GM19099 (cell line): Measurements from ENCODE around the gene TMEM273.

Source experiments
- POLR2A ChIP-seq: IDR thresholded peaks from 3 replicates; pipeline ENCODE4 v1.6.1; 2011; ENCODE audit warnings: low read depth; ENCODE audit not compliant: insufficient read length; ENCODE audit errors: extremely low read depth

The TMEM273 gene

DNA sequence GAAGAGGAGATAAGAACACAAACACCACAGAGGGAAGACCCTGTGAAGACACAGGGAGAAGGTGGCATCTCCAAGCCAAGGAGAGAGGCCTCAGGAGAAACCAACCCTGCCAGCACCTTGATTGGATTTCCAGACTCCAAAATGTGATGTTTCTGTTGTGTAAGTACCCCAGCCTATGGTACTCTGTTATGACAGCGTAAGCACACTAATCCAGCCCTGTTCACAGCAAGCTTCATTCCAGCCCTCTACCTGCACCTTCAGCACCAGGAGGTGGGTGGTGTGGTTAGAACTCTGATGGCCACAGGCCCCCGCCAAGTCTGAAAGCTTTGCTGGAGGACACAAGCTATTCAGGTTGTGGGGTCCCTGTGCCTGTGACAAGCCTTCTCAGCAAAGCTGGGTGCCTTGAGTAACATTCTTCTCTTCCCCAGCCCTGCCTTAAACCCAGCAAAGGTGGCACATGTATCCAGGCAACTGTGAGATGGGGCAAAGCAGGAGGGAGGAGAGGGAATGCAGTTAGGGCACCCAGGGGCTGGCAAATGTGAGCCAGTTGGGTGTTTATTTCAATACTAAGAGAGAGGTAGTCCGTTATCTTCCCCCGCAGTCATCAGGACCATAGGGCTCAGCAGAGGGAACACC, 77.4 kb downstream of the TMEM273 start:
- TF ChIP-seq POLR2A = no peak

DNA sequence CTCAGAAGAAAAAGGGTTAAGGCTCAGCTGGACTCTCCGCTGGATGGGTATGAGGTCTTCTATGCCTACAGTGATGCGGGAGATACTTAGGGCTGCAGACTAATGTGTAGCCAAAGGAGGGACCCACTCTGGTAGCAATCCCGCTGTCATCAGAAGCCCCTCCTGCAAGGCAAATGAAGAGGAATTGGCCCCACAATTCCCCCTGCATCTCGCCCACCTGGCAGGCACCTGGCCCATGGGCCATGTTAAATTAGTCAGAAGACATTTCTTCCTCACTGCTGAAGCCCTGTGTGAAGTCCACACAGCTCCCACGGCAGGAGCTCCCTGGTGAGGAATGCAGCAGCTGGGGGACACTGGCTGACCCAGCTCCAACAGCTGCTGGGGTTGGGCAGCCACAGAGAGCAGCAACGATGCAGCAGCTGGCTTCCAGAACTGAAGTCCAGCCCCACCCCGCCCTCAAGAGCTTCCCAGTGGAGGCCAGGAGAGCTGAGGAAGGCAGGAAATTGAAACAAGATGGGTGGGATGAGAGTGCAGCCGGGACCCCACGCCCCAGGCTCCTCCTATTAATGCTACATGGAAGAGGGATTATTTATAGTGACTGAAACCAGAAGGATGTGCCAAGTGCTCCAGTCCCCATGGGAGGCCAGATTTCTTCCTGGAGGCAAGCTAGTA, 78.4 kb downstream of the TMEM273 start:
- TF ChIP-seq POLR2A = no peak

DNA sequence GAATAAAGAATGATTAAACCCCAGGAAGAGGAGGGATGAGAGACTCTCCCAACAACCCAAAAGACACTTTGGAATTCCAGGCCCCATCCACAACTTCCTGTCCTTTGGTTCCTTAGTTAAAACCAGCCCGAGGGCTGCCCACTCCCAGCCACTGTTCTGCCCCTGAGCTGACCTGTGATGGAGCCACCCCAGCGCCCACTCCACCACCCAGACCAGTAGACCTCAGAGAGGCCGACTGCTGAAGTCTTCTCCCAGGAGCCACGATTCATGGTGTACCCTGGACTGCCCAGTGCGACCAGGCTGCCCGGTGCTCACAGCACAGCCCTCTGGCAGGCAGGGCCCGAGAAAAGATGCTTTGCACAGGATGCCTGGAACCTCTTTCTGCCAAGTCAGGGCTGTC, 79.5 kb downstream of the TMEM273 start:
- no peak for TF ChIP-seq POLR2A

DNA sequence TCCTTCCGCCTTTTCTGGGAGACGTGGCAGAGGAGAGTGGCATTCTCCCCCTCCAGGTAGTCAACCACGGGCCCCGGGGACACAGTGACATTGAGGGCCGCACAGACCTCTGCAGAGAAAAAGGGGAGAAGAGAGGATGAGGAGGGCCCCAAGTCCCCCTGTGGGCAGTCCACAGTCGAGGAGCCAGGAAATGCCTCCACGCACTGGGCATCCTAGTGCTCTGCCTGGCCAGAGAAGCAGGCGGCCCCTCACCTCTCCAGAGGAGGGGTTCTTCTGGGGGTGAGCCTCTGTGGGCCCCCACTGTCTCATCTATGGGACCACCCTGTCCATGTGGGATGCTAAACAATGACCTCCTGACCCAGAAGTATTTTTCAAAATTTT, 80.3 kb downstream of the TMEM273 start:
- TF ChIP-seq POLR2A = no peak

DNA sequence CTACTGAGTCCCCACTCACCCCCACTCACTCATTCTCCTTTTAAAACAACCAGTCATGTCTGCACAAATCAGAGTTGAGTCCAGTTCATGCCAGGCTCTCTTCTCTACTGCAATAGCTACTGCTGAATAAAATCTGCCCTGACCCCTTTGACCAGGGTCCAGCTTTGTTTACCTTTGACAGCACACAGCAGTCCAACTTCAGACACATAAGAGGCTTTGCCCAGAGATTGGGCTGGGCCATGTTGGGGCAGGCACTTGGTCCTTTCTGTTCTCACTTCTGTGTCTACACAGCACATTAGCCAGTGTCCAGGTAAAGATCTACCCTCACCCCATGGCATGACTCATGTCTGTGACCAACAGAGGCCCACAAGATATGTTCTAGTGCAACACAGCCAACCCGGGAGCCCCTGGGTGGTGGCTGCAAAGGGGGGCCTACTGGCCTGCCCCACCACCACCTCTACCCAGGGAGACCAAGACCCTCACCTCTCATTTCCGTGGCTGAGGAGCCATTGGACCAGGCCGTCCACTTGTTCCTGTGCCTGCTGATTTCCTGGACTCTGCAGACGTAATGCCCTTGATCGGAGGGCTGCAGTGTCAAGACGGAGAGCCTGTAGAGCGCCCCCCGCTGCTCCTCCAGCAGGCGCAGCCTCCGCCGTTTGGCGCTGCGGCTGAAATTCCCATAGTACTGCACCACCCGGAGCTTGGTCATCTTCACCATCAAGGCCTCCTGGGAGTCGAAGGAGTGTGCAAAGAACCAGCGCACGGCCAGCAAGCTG, 80.9 kb downstream of the TMEM273 start:
- TF ChIP-seq POLR2A = no peak

DNA sequence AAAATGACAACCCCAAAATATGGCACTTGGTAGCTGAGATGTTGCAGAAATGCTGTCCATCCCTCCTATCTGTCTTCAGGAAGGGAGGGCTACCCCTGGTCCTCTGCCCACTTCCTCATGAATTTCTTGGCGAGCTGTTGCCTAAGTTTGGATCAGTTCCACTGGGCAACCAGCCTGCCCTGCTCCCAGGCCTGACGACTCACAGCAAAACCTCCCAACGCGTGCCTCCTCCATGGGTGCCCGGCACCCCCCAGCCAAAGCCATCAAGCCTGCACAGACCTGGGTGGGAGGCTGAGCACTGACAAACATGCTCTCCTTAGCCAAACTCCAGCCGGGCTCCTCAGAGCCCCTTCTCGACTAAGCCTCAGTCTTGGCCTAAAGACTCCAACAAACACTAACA, 81.7 kb downstream of the TMEM273 start:
- no peak for TF ChIP-seq POLR2A

DNA sequence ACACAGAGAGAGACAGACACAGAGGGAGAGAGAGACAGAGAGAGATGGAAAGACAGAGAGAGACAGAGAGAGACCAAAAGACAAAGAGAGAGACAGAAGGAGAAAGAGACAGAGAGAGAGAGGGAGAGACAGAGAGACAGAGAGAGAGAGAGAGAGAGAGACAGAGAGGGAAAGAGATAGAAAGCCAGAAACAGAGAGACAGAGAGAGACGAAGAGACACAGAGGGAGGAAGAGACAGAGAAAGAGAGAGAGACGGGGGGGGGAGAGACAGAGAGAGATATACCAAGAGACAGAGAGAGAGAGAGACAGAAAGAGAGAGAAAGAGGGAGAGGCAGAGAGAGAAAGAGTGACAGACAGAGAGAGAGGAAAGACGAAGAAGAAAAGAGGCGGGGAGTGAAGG, 83.1 kb downstream of the TMEM273 start:
- no peak for TF ChIP-seq POLR2A
